Measurements from ENCODE around the gene CBR3. TPM values are rescaled to one million over a fixed set of nuclear protein-coding genes. Genes with fewer than 3 reads are reported as not detected.

Gene CBR3
- total RNA-seq, 4 donors from 2014 or later: 20.9 to 46.7 (median 24.5) TPM

DNA sequence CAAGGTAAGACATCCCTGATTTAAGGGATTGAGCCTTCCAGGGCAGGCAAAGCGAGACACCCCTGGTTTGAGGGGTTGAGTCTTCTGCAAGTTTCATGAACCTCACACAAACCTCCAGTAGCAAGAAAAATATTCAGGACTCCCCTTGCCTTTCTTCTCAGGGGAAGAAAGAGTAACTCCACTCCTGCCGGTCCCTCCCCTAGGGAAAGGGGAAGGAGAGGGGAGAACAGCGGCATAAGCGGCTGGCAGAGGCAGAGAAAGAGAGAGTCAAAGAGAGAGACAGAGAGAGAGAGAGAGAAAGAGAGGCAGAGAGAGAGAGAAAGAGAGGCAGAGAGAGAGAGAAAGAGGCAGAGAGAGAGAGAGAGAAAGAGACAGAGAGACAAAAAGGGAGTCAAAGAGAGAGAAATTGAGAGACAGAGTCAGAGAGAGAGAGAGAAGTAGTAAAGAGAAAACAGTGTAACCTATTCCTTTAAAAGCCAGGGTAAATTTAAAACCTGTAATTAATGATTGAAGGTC lies 29.5 kb upstream of the CBR3 start:
- no peak for TF ChIP-seq CTCF (IDR thresholded peaks at IDR 0.05; ENCODE audit: low read depth)

- TF ChIP-seq CTCF (IDR thresholded peaks at IDR 0.05; ENCODE audit: low read depth): no peak
These were observed 25.0 kb upstream of the CBR3 start for GRCh38 chr21:36109868-36110267.

DNA sequence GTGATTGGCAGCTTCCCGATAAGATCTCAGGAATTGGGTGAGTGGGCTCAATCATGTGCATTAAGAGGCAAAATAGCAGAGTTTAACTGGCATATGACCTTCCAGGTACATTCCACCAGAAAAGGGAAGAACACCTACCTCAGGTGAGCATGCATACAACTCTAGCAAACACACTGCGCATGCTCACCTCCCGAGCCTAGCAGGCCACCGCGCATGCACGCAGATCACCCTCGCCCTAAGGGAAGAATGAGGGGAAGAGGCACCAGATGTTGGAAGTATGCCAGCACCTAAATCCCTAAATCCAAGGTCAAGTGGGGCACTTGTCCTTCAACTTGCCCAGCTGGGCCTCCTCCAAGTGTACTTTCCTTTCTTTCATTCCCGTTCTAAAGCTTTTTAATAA lies 23.6 kb upstream of the CBR3 start:
- no peak for TF ChIP-seq CTCF (IDR thresholded peaks at IDR 0.05; ENCODE audit: low read depth)

DNA sequence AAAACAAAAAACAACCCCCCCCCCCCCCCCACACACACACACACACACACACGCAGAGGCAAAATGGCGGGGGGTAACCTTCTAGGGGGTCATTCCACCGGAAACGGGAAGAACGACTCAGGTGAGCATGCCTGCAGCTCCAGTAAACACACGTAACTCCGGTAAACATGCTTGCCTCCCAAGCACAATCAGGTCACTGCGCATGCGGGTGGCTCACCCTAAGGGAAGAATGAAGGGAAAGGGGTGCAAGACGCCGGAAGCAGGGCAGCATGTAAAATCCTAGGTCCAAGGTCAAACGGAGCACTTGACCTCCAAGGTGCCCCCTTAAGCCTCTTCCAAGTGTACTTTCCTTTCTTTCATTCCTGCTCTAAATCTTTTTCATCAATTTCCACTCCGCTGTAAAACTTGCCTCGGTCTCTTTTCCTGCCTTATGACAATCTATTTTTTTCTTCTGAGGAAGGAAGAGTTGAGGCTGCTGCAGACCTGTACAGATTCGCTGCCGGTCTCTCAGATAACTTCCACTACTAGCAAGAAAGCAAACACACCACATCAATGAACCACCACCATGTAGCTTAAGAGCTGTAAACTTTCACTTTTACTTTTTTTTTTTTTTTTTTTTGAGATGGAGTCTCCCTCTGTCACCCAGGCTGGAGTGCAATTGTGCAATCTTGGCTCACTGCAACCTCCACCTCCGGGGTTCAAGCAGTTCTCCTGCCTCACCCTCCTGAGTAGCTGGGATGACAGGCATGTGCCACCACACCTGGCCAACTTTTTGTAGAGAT lies 21.0 kb upstream of the CBR3 start:
- TF ChIP-seq CTCF (IDR thresholded peaks at IDR 0.05; ENCODE audit: low read depth): no peak

DNA sequence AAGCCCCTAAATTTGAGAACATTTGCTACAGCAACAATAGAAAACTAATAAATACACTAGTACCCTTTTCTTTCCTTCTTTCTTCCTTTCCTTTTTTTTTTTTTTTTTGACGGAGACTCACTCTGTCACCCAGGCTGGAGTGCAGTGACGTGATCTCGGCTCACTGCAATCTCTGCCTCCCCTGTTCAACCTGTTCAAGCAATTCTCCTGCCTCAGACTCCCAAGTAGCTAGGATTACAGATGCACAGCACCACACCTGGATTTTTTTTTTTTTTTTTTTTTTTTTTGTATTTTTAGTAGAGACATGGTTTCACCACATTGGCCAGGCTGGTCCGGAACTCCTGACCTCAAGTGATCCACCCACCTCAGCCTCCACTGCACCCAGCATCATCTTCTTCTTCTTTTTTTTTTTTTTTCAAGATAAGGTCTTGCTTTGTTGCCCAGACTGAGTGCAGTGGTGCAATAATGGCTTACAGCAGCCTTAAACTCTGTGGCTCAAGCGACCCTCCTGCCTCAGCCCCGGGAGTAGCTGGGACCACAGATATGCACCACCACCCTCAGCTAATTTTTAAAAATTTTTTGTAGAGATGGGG lies 19.6 kb upstream of the CBR3 start:
- no peak for TF ChIP-seq CTCF (IDR thresholded peaks at IDR 0.05; ENCODE audit: low read depth)

DNA sequence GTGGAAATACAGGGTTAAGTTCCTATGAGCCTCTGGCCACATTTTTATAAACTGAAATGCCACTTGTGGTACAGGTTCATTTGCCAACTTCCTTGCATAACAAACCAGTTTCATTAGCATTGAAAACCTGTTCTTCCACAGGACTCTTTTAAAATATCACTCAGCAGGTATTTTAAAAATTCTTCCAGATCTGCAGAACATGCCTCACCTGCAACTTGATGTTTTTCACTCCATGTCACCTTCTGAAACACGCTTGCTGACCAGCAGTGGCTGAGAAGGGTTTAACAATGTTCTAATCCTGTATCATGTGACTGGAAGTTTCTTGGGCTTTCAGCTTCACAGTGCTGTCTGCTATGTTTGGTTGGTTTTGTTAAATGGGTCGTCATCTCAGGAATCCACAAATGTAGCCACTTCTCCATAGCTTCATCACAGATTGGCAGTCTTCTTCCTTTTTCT lies 17.6 kb upstream of the CBR3 start:
- no peak for TF ChIP-seq CTCF (IDR thresholded peaks at IDR 0.05; ENCODE audit: low read depth)

DNA sequence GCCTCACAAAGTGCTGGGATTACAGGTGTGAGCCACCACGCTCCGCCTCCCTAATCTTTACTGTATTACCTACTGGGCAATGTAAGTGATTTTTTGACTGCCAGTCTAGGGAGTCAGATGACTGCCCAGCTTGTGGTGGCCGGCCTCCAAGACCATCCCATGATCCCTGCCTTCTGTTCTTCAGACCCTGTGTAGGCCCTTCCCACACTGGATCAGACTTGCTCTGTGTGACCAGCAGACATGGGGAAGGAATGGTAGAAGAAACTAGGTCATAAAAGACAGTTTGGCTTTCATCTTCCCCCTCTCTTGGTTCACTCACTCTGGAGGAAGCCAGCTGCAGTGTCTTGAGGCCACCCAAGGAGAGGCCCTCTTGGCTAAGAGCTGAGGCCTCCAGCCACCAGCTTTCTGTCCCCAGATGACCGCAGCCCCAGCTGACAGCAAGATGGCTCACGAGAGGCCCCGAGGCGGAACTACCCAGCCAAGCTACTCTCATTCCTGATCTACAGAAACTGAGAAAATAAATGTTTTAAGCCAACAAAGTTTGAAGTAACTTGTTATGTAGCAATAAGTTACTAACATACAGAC lies 14.5 kb upstream of the CBR3 start:
- TF ChIP-seq CTCF (IDR thresholded peaks at IDR 0.05; ENCODE audit: low read depth): no peak

Measured in subcutaneous adipose tissue (tissue), 4 donors.